WTC11 (cell line): Measurements from ENCODE around the gene APCDD1. TPM values are rescaled to one million over a fixed set of nuclear protein-coding genes. Genes with fewer than 3 reads are reported as not detected.

Experiments
- ATAC-seq: fragments of 200-7000 bp; cut with Tn5 transposase; 2 replicates; pipeline ENCODE4 v1.10.0; 2021; ENCODE audit warnings: mild to moderate bottlenecking, moderate library complexity
- CTCF ChIA-PET: fragments of 300-600 bp; sonication (Branson Sonifier 250); formaldehyde crosslinking; loops from one replicate; lab custom pipeline; 2021; ENCODE audit warnings: antibody characterized with exemption; lab: Charles Lee
- POLR2A ChIA-PET: fragments of 350-600 bp; sonication (Branson Sonifier 250); formaldehyde crosslinking; loops from one replicate; lab custom pipeline; 2021; ENCODE audit warnings: antibody characterized with exemption; lab: Charles Lee
- DNase-seq: peaks from one replicate; pipeline ENCODE4 v3.0.0; 2021; ENCODE audit warnings: low spot score
- H3K27ac Mint-ChIP-seq: 2 replicates; pipeline ENCODE4 v1.8.0; 2021; ENCODE audit warnings: mixed read lengths
- H3K27me3 Mint-ChIP-seq: 2 replicates; pipeline ENCODE4 v1.8.0; 2021; ENCODE audit warnings: low read depth, mild to moderate bottlenecking, moderate library complexity, mixed read lengths
- H3K36me3 Mint-ChIP-seq: 2 replicates; pipeline ENCODE4 v1.8.0; 2021; ENCODE audit warnings: mixed read lengths
- H3K4me1 Mint-ChIP-seq: 2 replicates; pipeline ENCODE4 v1.8.0; 2022; ENCODE audit warnings: mixed read lengths
- H3K4me3 Mint-ChIP-seq: 2 replicates; pipeline ENCODE4 v1.8.0; 2021; ENCODE audit warnings: mild to moderate bottlenecking, moderate library complexity, mixed read lengths
- H3K9me3 Mint-ChIP-seq: 2 replicates; pipeline ENCODE4 v1.8.0; 2021; ENCODE audit warnings: mixed read lengths
- CREB1 ChIP-seq: sonication (generic); formaldehyde crosslinking; IDR thresholded peaks from 2 replicates; pipeline ENCODE4 v1.8.0; 2023; ENCODE audit warnings: mild to moderate bottlenecking, missing genetic modification reagents
- ESRRA ChIP-seq: sonication (generic); formaldehyde crosslinking; IDR thresholded peaks from 2 replicates; pipeline ENCODE4 v1.8.1; 2022; ENCODE audit warnings: mild to moderate bottlenecking, missing genetic modification reagents, borderline replicate concordance
- FOXK1 ChIP-seq: sonication (generic); formaldehyde crosslinking; IDR thresholded peaks from 2 replicates; pipeline ENCODE4 v1.8.0; 2022; ENCODE audit warnings: mild to moderate bottlenecking, moderate library complexity, missing genetic modification reagents
- FOXP1 ChIP-seq: sonication (generic); formaldehyde crosslinking; IDR thresholded peaks from 2 replicates; pipeline ENCODE4 v1.8.0; 2022; ENCODE audit warnings: missing genetic modification reagents, mild to moderate bottlenecking, moderate library complexity, borderline replicate concordance
- MYBL2 ChIP-seq: sonication (generic); formaldehyde crosslinking; IDR thresholded peaks from 2 replicates; pipeline ENCODE4 v1.8.1; 2023; ENCODE audit warnings: mild to moderate bottlenecking, moderate library complexity, missing genetic modification reagents
- NFATC4 ChIP-seq: fragments of 250-450 bp; sonication (Bioruptor Pico); IDR thresholded peaks from 2 replicates; pipeline ENCODE4 v1.9.0; 2021; ENCODE audit warnings: mild to moderate bottlenecking
- PRRX2 ChIP-seq: fragments of 250-450 bp; sonication (Bioruptor Pico); IDR thresholded peaks from 2 replicates; pipeline ENCODE4 v1.8.0; 2021; ENCODE audit warnings: mild to moderate bottlenecking
- TEAD1 ChIP-seq: sonication (generic); formaldehyde crosslinking; IDR thresholded peaks from 2 replicates; pipeline ENCODE4 v1.8.0; 2022; ENCODE audit warnings: mild to moderate bottlenecking, missing genetic modification reagents
- ZNF138 ChIP-seq: sonication (generic); formaldehyde crosslinking; conservative IDR thresholded peaks from 2 replicates; pipeline ENCODE4 v1.8.1; 2022; ENCODE audit warnings: mild to moderate bottlenecking, moderate library complexity, missing genetic modification reagents
- ZNF263 ChIP-seq: sonication (generic); formaldehyde crosslinking; IDR thresholded peaks from 2 replicates; pipeline ENCODE4 v1.8.1; 2022; ENCODE audit warnings: low read depth, mild to moderate bottlenecking, moderate library complexity, missing genetic modification reagents
- ZNF671 ChIP-seq: fragments of 250-450 bp; sonication (Bioruptor Pico); IDR thresholded peaks from 2 replicates; pipeline ENCODE4 v1.8.0; 2021; ENCODE audit warnings: mild to moderate bottlenecking
- total RNA-seq: library from RNA; stranded (reverse); gene quantifications from 3 replicates; pipeline ENCODE4 v1.2.3, GENCODE V29; 2021
- TF ChIP-seq, protein P1 (sequence below): sonication (generic); formaldehyde crosslinking; IDR thresholded peaks from 2 replicates; pipeline ENCODE4 v1.8.0; 2023; ENCODE audit warnings: missing genetic modification reagents, mild to moderate bottlenecking, borderline replicate concordance
- TF ChIP-seq, protein P2 (sequence below): sonication (generic); formaldehyde crosslinking; IDR thresholded peaks from 2 replicates; pipeline ENCODE4 v1.8.1; 2022; ENCODE audit warnings: mild to moderate bottlenecking, missing genetic modification reagents, moderate library complexity, borderline replicate concordance
- TF ChIP-seq, protein P3 (sequence below): sonication (generic); formaldehyde crosslinking; IDR thresholded peaks from 2 replicates; pipeline ENCODE4 v1.8.0; 2022; ENCODE audit warnings: mild to moderate bottlenecking, missing genetic modification reagents
- TF ChIP-seq, protein P4 (sequence below): sonication (generic); formaldehyde crosslinking; IDR thresholded peaks from 2 replicates; pipeline ENCODE4 v1.8.1; 2023; ENCODE audit warnings: mild to moderate bottlenecking, missing genetic modification reagents
- TF ChIP-seq, protein P5 (sequence below): sonication (generic); formaldehyde crosslinking; IDR thresholded peaks from 2 replicates; pipeline ENCODE4 v1.8.0; 2022; ENCODE audit warnings: missing genetic modification reagents
- TF ChIP-seq, protein P6 (sequence below): fragments of 250-450 bp; sonication (Bioruptor Pico); IDR thresholded peaks from 2 replicates; pipeline ENCODE4 v1.9.0; 2021; ENCODE audit warnings: moderate library complexity, mild to moderate bottlenecking, inconsistent platforms, borderline replicate concordance
- TF ChIP-seq, protein P7 (sequence below): fragments of 250-450 bp; sonication (Bioruptor Pico); IDR thresholded peaks from 2 replicates; pipeline ENCODE4 v1.9.0; 2021; ENCODE audit warnings: mild to moderate bottlenecking, borderline replicate concordance

The APCDD1 gene
- total RNA-seq, 1 experiment from 2014 or later = 7.1 TPM

DNA sequence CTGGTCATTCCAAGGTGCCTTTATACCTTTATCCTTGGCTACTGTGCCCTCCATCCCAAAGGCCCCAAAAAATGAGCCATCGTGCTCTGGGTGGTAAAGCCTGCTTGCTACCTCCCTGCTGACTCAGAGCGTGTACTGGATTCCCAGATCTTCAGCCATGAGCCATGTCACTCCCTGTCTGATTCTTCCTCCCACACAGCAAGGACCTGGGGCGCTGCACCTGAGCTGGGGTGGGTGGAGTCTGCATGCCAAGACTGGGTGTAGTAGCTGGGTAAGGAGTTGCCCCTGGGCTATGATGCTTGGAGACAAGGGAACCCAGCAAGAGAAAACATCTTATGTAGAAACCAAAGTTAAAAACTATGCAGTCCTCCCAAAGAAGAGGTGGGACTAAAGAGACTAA lies 37.2 kb upstream of the APCDD1 start:
- Mint-ChIP-seq H3K36me3 (no peaks in the 10 kb centered on the region), H3K27ac (no peak overlapping the region), H3K27me3 (no peaks in the 10 kb centered on the region), H3K4me1 (peaks cover 10% of the 10 kb centered on the region), H3K4me3 (no peak overlapping the region), H3K9me3 (peaks cover 21% of the 10 kb centered on the region)
- ATAC-seq = no peak
- no peak for DNase-seq
- ChIA-PET CTCF (no interaction called here), POLR2A (no interaction called here)
- no peak for TF ChIP-seq CREB1
- no peak for TF ChIP-seq ZNF138
- no peak for TF ChIP-seq TEAD1 (CRISPR knock-in tag)
- TF ChIP-seq, protein P1, sequence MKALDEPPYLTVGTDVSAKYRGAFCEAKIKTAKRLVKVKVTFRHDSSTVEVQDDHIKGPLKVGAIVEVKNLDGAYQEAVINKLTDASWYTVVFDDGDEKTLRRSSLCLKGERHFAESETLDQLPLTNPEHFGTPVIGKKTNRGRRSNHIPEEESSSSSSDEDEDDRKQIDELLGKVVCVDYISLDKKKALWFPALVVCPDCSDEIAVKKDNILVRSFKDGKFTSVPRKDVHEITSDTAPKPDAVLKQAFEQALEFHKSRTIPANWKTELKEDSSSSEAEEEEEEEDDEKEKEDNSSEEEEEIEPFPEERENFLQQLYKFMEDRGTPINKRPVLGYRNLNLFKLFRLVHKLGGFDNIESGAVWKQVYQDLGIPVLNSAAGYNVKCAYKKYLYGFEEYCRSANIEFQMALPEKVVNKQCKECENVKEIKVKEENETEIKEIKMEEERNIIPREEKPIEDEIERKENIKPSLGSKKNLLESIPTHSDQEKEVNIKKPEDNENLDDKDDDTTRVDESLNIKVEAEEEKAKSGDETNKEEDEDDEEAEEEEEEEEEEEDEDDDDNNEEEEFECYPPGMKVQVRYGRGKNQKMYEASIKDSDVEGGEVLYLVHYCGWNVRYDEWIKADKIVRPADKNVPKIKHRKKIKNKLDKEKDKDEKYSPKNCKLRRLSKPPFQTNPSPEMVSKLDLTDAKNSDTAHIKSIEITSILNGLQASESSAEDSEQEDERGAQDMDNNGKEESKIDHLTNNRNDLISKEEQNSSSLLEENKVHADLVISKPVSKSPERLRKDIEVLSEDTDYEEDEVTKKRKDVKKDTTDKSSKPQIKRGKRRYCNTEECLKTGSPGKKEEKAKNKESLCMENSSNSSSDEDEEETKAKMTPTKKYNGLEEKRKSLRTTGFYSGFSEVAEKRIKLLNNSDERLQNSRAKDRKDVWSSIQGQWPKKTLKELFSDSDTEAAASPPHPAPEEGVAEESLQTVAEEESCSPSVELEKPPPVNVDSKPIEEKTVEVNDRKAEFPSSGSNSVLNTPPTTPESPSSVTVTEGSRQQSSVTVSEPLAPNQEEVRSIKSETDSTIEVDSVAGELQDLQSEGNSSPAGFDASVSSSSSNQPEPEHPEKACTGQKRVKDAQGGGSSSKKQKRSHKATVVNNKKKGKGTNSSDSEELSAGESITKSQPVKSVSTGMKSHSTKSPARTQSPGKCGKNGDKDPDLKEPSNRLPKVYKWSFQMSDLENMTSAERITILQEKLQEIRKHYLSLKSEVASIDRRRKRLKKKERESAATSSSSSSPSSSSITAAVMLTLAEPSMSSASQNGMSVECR (CRISPR knock-in tag) = no peak
- TF ChIP-seq, protein P2, sequence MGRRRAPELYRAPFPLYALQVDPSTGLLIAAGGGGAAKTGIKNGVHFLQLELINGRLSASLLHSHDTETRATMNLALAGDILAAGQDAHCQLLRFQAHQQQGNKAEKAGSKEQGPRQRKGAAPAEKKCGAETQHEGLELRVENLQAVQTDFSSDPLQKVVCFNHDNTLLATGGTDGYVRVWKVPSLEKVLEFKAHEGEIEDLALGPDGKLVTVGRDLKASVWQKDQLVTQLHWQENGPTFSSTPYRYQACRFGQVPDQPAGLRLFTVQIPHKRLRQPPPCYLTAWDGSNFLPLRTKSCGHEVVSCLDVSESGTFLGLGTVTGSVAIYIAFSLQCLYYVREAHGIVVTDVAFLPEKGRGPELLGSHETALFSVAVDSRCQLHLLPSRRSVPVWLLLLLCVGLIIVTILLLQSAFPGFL (CRISPR knock-in tag) = no peak
- TF ChIP-seq, protein P3, sequence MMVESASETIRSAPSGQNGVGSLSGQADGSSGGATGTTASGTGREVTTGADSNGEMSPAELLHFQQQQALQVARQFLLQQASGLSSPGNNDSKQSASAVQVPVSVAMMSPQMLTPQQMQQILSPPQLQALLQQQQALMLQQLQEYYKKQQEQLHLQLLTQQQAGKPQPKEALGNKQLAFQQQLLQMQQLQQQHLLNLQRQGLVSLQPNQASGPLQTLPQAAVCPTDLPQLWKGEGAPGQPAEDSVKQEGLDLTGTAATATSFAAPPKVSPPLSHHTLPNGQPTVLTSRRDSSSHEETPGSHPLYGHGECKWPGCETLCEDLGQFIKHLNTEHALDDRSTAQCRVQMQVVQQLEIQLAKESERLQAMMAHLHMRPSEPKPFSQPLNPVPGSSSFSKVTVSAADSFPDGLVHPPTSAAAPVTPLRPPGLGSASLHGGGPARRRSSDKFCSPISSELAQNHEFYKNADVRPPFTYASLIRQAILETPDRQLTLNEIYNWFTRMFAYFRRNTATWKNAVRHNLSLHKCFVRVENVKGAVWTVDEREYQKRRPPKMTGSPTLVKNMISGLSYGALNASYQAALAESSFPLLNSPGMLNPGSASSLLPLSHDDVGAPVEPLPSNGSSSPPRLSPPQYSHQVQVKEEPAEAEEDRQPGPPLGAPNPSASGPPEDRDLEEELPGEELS (CRISPR knock-in tag) = no peak
- TF ChIP-seq PRRX2 (CRISPR knock-in tag) = no peak
- TF ChIP-seq, protein P4, sequence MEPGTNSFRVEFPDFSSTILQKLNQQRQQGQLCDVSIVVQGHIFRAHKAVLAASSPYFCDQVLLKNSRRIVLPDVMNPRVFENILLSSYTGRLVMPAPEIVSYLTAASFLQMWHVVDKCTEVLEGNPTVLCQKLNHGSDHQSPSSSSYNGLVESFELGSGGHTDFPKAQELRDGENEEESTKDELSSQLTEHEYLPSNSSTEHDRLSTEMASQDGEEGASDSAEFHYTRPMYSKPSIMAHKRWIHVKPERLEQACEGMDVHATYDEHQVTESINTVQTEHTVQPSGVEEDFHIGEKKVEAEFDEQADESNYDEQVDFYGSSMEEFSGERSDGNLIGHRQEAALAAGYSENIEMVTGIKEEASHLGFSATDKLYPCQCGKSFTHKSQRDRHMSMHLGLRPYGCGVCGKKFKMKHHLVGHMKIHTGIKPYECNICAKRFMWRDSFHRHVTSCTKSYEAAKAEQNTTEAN = no peak
- TF ChIP-seq, protein P5, sequence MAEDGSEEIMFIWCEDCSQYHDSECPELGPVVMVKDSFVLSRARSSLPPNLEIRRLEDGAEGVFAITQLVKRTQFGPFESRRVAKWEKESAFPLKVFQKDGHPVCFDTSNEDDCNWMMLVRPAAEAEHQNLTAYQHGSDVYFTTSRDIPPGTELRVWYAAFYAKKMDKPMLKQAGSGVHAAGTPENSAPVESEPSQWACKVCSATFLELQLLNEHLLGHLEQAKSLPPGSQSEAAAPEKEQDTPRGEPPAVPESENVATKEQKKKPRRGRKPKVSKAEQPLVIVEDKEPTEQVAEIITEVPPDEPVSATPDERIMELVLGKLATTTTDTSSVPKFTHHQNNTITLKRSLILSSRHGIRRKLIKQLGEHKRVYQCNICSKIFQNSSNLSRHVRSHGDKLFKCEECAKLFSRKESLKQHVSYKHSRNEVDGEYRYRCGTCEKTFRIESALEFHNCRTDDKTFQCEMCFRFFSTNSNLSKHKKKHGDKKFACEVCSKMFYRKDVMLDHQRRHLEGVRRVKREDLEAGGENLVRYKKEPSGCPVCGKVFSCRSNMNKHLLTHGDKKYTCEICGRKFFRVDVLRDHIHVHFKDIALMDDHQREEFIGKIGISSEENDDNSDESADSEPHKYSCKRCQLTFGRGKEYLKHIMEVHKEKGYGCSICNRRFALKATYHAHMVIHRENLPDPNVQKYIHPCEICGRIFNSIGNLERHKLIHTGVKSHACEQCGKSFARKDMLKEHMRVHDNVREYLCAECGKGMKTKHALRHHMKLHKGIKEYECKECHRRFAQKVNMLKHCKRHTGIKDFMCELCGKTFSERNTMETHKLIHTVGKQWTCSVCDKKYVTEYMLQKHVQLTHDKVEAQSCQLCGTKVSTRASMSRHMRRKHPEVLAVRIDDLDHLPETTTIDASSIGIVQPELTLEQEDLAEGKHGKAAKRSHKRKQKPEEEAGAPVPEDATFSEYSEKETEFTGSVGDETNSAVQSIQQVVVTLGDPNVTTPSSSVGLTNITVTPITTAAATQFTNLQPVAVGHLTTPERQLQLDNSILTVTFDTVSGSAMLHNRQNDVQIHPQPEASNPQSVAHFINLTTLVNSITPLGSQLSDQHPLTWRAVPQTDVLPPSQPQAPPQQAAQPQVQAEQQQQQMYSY (CRISPR knock-in tag) = no peak
- no peak for TF ChIP-seq NFATC4 (CRISPR knock-in tag)
- TF ChIP-seq FOXP1 (CRISPR knock-in tag) = no peak
- no peak for TF ChIP-seq MYBL2
- TF ChIP-seq ESRRA = no peak
- TF ChIP-seq ZNF671 (CRISPR knock-in tag) = no peak
- TF ChIP-seq, protein P6, sequence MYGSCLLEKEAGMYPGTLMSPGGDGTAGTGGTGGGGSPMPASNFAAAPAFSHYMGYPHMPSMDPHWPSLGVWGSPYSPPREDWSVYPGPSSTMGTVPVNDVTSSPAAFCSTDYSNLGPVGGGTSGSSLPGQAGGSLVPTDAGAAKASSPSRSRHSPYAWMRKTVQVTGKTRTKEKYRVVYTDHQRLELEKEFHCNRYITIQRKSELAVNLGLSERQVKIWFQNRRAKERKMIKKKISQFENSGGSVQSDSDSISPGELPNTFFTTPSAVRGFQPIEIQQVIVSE = no peak
- TF ChIP-seq, protein P7, sequence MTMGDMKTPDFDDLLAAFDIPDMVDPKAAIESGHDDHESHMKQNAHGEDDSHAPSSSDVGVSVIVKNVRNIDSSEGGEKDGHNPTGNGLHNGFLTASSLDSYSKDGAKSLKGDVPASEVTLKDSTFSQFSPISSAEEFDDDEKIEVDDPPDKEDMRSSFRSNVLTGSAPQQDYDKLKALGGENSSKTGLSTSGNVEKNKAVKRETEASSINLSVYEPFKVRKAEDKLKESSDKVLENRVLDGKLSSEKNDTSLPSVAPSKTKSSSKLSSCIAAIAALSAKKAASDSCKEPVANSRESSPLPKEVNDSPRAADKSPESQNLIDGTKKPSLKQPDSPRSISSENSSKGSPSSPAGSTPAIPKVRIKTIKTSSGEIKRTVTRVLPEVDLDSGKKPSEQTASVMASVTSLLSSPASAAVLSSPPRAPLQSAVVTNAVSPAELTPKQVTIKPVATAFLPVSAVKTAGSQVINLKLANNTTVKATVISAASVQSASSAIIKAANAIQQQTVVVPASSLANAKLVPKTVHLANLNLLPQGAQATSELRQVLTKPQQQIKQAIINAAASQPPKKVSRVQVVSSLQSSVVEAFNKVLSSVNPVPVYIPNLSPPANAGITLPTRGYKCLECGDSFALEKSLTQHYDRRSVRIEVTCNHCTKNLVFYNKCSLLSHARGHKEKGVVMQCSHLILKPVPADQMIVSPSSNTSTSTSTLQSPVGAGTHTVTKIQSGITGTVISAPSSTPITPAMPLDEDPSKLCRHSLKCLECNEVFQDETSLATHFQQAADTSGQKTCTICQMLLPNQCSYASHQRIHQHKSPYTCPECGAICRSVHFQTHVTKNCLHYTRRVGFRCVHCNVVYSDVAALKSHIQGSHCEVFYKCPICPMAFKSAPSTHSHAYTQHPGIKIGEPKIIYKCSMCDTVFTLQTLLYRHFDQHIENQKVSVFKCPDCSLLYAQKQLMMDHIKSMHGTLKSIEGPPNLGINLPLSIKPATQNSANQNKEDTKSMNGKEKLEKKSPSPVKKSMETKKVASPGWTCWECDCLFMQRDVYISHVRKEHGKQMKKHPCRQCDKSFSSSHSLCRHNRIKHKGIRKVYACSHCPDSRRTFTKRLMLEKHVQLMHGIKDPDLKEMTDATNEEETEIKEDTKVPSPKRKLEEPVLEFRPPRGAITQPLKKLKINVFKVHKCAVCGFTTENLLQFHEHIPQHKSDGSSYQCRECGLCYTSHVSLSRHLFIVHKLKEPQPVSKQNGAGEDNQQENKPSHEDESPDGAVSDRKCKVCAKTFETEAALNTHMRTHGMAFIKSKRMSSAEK = no peak
- TF ChIP-seq FOXK1 (CRISPR knock-in tag) = no peak
- no peak for TF ChIP-seq ZNF263 (CRISPR knock-in tag)
